Ovary (tissue), 3 donors: ENCODE data around the gene FOXP1.

ENCODE experiments used
- EP300 ChIP-seq: sonication (generic); formaldehyde crosslinking; IDR thresholded peaks from one replicate; pipeline ENCODE4 v1.6.1; 2017; ENCODE audit warnings: antibody characterized with exemption
- POLR2A ChIP-seq: fragments of 450-650 bp; IDR thresholded peaks from one replicate; pipeline ENCODE4 v1.6.1; 2017; ENCODE audit warnings: antibody characterized with exemption, mild to moderate bottlenecking, moderate library complexity
- TF ChIP-seq, protein P1 (sequence below), 3 donors: fragments of 450-650 bp in 2 of 3; fragments of 200-600 bp in 1 of 3; IDR thresholded peaks; one replicate each; pipeline versions ENCODE4 v1.5.1 to v1.8.0; 2016 to 2022; ENCODE audit warnings: antibody characterized with exemption in 3 of 3, mild to moderate bottlenecking in 1 of 3
- donor health status: DM: no; HTN: no; CAD: no.

DNA sequence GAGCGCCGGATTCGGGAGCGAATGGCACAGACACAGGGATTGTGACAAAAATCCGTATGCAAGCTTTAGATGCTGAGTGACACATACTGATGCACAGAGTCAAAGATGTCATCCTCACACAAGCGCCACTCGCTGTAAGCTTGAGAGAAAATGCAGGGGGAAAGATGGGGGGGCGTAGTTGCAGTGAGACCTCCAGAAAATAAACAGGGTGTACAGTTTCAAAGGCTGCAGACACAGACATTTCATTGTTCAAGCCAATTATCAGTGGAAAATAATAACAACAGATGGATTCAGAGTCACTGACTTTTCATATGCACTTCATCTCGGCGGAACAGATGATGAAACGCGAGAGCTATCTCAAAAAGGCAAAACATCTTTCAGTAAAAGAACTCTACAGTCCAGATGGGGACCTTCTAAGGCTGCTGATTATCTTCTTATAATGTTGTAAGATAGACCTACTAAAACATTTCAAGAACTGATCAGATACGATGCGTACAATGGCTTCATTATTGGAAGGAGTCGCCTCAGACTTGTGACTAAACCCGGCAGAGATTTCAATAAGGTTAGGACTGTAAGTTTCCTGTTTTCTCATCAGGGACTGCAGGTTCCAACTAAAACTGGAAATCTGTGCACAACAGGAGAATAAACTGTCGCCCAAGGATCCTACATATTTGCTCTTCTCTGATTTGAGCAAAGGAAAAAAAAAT, 275.4 kb downstream of the FOXP1 start:
- TF ChIP-seq, protein P1, sequence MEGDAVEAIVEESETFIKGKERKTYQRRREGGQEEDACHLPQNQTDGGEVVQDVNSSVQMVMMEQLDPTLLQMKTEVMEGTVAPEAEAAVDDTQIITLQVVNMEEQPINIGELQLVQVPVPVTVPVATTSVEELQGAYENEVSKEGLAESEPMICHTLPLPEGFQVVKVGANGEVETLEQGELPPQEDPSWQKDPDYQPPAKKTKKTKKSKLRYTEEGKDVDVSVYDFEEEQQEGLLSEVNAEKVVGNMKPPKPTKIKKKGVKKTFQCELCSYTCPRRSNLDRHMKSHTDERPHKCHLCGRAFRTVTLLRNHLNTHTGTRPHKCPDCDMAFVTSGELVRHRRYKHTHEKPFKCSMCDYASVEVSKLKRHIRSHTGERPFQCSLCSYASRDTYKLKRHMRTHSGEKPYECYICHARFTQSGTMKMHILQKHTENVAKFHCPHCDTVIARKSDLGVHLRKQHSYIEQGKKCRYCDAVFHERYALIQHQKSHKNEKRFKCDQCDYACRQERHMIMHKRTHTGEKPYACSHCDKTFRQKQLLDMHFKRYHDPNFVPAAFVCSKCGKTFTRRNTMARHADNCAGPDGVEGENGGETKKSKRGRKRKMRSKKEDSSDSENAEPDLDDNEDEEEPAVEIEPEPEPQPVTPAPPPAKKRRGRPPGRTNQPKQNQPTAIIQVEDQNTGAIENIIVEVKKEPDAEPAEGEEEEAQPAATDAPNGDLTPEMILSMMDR (IDR thresholded peaks at IDR 0.05): no peak
- TF ChIP-seq POLR2A: no peak
- TF ChIP-seq EP300: no peak
